GM21825 (cell line): ENCODE results near the gene HBP1.
A peak's percentile ranks its signal among the peaks of the same experiment; 100 is the strongest.

Experiments used
- ATAC-seq: cut with Tn5 transposase; IDR thresholded peaks from one replicate; pipeline ENCODE4 v1.9.1; 2021; ENCODE audit warnings: mild to moderate bottlenecking, moderate library complexity; ENCODE audit not compliant: unreplicated experiment

HBP1 gene

GRCh38 chr7:107179326-107180164, 10.7 kb downstream of the HBP1 start:
- no peak for ATAC-seq

- ATAC-seq: no peak
Measured at GRCh38 chr7:107180378-107180777, 11.6 kb downstream of the HBP1 start.

GRCh38 chr7:107181172-107181571, 12.4 kb downstream of the HBP1 start:
- no peak for ATAC-seq

GRCh38 chr7:107185716-107186115, 16.9 kb downstream of the HBP1 start:
- no peak for ATAC-seq

- no peak for ATAC-seq
Measured at GRCh38 chr7:107186240-107186639, 17.4 kb downstream of the HBP1 start.

GRCh38 chr7:107187774-107188173, 19.0 kb downstream of the HBP1 start:
- ATAC-seq: no peak

- ATAC-seq: no peak
Measured at GRCh38 chr7:107190090-107190489, 21.3 kb downstream of the HBP1 start.

GRCh38 chr7:107194052-107194451, 25.2 kb downstream of the HBP1 start:
- no peak for ATAC-seq

GRCh38 chr7:107196834-107197610, 28.2 kb downstream of the HBP1 start:
- no peak for ATAC-seq

GRCh38 chr7:107201795-107202450, 33.1 kb downstream of the HBP1 start:
- peak; percentile 46 for ATAC-seq

- ATAC-seq: no peak
Measured at GRCh38 chr7:107203607-107204006, 34.8 kb downstream of the HBP1 start.

GRCh38 chr7:107206136-107206535, 37.3 kb downstream of the HBP1 start:
- ATAC-seq: no peak

- no peak for ATAC-seq
Measured at GRCh38 chr7:107206706-107207105, 37.9 kb downstream of the HBP1 start.

GRCh38 chr7:107207459-107207858, 38.7 kb downstream of the HBP1 start:
- no peak for ATAC-seq

GRCh38 chr7:107208024-107208521, 39.3 kb downstream of the HBP1 start:
- no peak for ATAC-seq

GRCh38 chr7:107208563-107208962, 39.8 kb downstream of the HBP1 start:
- no peak for ATAC-seq

GRCh38 chr7:107209565-107209964, 40.8 kb downstream of the HBP1 start:
- ATAC-seq: no peak

GRCh38 chr7:107210400-107210799, 41.6 kb downstream of the HBP1 start:
- no peak for ATAC-seq

- ATAC-seq: no peak
Measured at GRCh38 chr7:107212725-107213124, 43.9 kb downstream of the HBP1 start.

- ATAC-seq: no peak
Measured at GRCh38 chr7:107213193-107213788, 44.5 kb downstream of the HBP1 start.

GRCh38 chr7:107213945-107214344, 45.1 kb downstream of the HBP1 start:
- ATAC-seq: no peak
